ENCODE measurements around the gene MARVELD1.

Gene MARVELD1

DNA sequence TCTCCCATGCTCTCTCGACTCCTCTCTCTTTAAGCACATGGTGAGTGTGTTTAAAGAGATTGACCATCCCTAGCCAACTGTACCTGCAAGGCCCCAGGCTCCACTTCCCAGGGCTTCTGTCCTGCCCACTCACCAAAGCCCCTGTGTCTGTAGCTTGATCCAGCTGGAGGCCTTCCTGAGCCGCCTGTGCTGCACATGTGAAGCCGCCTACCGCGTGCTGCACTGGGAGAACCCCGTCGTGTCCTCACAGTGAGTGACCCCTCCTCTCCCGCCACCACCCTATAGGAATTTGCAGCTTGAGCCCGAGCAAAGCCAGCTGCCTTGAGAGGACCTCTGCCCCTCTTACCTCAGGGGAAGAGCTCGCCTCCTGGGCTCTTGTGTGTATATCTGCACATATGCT, 34.6 kb downstream of the MARVELD1 start:
- no peak overlapping the region for H3K27ac ChIP-seq (ENCODE audit: low read length)
- peaks cover 62% of the 10 kb centered on the region for H3K36me3 ChIP-seq (ENCODE audit: control insufficient read depth, low read depth, low read length)

DNA sequence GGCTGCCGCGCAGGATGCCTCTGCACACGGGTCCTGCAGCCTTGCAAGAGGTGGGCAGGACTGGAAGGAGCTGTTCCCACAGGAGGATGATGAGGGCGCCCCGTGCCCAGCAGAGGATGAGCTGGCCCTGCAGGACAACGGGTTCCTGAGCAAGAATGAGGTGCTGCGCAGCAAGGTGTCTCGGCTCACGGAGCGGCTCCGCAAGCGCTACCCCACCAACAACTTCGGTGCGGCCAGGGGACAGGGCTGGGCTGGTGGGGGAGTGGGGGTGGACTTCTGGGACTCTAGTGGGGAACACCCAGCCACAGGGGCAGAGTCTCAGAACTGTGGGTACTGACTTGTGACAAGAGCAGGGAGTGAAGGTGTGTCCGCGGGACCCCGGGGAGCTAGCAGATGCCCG, 39.4 kb downstream of the MARVELD1 start:
- H3K27me3 ChIP-seq (ENCODE audit: control insufficient read depth, insufficient read depth, low read length): no peaks in the 10 kb centered on the region
- no peaks in the 10 kb centered on the region for H3K4me1 ChIP-seq (ENCODE audit: control insufficient read depth, low read depth, low read length)
- H3K36me3 ChIP-seq (ENCODE audit: control insufficient read depth, low read depth, low read length): peaks cover 57% of the 10 kb centered on the region
- H3K9ac ChIP-seq (ENCODE audit: low read length): no peak overlapping the region
- no peak overlapping the region for H3K4me3 ChIP-seq (ENCODE audit: low read length)
- no peaks in the 10 kb centered on the region for H3K9me3 ChIP-seq (ENCODE audit: control insufficient read depth, low read depth, low read length)
- H3K27ac ChIP-seq (ENCODE audit: low read length): no peak overlapping the region

More for the DNA sequence above, 34.6 kb downstream of the MARVELD1 start:
- Histone ChIP-seq H3K4me1 (ENCODE audit: control insufficient read depth, low read depth, low read length) (no peaks in the 10 kb centered on the region), H3K4me3 (ENCODE audit: low read length) (no peak overlapping the region), H3K27me3 (ENCODE audit: control insufficient read depth, insufficient read depth, low read length) (no peaks in the 10 kb centered on the region), H3K9ac (ENCODE audit: low read length) (no peak overlapping the region), H3K9me3 (ENCODE audit: control insufficient read depth, low read depth, low read length) (no peaks in the 10 kb centered on the region)

DNA sequence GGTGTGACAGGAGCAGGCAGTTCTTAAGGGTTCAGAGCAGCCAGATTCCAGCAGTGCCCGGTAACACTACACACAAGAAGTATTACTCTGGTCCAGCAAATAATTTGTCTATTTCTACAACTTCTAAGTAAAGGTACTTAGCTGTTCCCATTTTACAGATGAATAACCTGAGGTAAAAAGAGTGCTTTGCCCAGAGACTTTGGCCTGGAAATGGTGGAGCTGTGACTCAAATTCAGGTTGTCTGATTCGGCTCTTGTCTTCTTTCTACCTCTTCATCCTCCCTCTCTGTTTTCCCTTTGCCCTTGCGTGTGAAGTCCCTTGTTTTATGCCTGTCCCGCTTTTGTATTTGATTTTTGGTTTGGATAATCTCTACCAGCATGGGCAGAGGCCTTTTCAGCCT, 41.2 kb downstream of the MARVELD1 start:
- Histone ChIP-seq H3K36me3 (ENCODE audit: control insufficient read depth, low read depth, low read length) (peaks cover 41% of the 10 kb centered on the region), H3K27ac (ENCODE audit: low read length) (no peak overlapping the region), H3K9me3 (ENCODE audit: control insufficient read depth, low read depth, low read length) (no peaks in the 10 kb centered on the region), H3K4me1 (ENCODE audit: control insufficient read depth, low read depth, low read length) (no peaks in the 10 kb centered on the region), H3K4me3 (ENCODE audit: low read length) (no peak overlapping the region), H3K27me3 (ENCODE audit: control insufficient read depth, insufficient read depth, low read length) (no peaks in the 10 kb centered on the region), H3K9ac (ENCODE audit: low read length) (no peak overlapping the region)

DNA sequence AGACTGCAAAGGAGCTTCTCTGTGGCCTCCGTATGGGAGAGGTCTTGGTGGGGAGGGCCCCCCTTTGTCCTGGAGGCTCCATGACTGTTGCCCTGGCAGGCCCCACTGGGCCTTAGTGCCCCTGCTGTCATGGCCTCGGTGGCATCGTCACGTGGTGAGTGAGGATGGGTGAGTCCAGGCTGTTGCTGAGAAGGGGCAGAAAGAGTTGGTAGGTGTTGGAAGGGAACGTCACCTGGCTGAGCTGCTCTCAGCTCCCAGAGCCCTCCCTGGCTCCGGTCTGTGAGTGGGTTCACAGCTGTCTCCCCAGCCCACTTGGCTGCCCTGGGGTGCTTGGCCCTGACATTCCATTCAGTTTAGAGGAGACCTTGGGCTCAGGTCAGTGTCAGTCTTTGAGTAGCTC, 42.2 kb downstream of the MARVELD1 start:
- H3K27me3 ChIP-seq (ENCODE audit: control insufficient read depth, insufficient read depth, low read length): no peaks in the 10 kb centered on the region
- no peak overlapping the region for H3K9ac ChIP-seq (ENCODE audit: low read length)
- no peak overlapping the region for H3K27ac ChIP-seq (ENCODE audit: low read length)
- H3K4me1 ChIP-seq (ENCODE audit: control insufficient read depth, low read depth, low read length): no peaks in the 10 kb centered on the region
- no peak overlapping the region for H3K4me3 ChIP-seq (ENCODE audit: low read length)
- peaks cover 32% of the 10 kb centered on the region for H3K36me3 ChIP-seq (ENCODE audit: control insufficient read depth, low read depth, low read length)
- H3K9me3 ChIP-seq (ENCODE audit: control insufficient read depth, low read depth, low read length): no peaks in the 10 kb centered on the region

DNA sequence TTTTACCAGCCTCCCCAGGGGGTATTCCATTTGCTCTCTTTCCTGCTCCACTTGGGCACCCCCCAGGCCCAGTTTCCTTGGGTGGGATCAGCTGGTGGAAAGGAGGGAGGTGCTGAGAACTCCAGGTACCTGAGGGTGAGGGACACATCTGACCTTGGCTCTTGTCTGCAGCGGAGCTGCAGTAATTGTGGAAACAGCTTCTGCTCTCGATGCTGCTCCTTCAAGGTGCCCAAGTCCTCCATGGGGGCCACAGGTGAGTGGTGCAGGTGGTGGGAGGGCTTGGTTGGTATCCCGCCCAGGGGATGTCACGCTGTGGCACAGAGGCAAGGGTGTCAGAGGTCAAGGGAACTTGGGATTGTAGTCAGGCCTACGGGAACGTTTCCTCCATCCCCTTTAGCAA, 43.9 kb downstream of the MARVELD1 start:
- H3K9me3 ChIP-seq (ENCODE audit: control insufficient read depth, low read depth, low read length): no peaks in the 10 kb centered on the region
- no peak overlapping the region for H3K9ac ChIP-seq (ENCODE audit: low read length)
- H3K4me1 ChIP-seq (ENCODE audit: control insufficient read depth, low read depth, low read length): peaks cover 6% of the 10 kb centered on the region
- H3K4me3 ChIP-seq (ENCODE audit: low read length): no peak overlapping the region
- H3K36me3 ChIP-seq (ENCODE audit: control insufficient read depth, low read depth, low read length): peaks cover 19% of the 10 kb centered on the region
- no peaks in the 10 kb centered on the region for H3K27me3 ChIP-seq (ENCODE audit: control insufficient read depth, insufficient read depth, low read length)
- no peak overlapping the region for H3K27ac ChIP-seq (ENCODE audit: low read length)

DNA sequence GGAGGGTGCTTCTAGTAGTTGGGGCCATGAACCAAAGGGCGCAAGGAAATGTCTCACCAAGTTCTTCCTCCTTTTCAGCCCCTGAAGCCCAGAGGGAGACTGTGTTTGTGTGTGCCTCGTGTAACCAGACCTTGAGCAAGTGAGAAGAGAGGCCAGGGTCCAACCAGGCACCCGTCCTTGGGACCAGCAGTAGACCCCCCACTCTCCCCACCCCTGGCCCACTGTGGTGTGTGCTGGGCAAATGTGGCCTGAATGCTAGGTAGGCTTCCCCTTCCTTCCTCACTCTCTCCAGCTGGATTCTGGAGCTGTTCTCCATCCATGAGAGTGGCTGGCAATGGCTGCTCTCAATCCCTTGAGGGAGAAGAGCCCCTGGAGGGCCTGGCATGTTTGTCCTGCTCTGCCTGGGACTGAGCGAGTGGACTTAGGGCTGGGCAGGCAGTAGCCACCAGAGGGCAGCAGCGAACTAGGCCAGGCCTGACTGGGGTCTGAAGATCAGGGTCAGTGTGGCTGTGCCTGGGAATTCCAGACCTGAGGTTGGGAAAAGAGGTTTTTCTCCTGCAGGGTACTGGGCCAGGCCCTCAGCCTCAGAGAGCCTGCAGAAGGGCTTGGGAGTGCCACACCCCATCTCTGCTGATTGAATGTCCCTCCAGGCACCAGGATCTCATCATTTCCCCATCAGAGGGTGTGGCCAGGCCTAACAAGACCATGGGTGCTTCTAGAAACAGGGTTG, 45.8 kb downstream of the MARVELD1 start:
- Histone ChIP-seq H3K9me3 (ENCODE audit: control insufficient read depth, low read depth, low read length) (no peaks in the 10 kb centered on the region), H3K4me3 (ENCODE audit: low read length) (no peak overlapping the region), H3K36me3 (ENCODE audit: control insufficient read depth, low read depth, low read length) (peaks cover 14% of the 10 kb centered on the region), H3K27me3 (ENCODE audit: control insufficient read depth, insufficient read depth, low read length) (no peaks in the 10 kb centered on the region), H3K9ac (ENCODE audit: low read length) (no peak overlapping the region), H3K4me1 (ENCODE audit: control insufficient read depth, low read depth, low read length) (peaks cover 17% of the 10 kb centered on the region), H3K27ac (ENCODE audit: low read length) (no peak overlapping the region)

DNA sequence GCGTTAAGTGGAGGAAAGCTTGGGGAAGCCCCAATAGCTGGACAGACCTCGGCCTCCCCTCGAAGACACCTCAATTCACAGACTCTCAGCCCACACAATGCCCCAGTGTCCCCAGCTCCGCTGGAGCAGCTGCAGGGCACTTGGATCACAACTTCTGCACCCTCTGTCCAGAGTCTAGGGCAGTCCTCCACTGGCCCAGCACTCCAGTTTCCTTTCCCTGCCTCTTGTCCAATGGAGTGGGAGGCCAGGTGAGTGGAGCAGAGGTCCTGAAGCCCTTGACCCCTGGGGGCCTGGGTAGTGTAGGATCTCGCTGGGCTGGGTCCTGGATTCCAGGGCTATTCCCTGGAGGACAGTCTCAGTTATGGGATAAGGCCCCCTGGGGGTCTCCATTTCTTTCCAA, 46.4 kb downstream of the MARVELD1 start:
- Histone ChIP-seq H3K27ac (ENCODE audit: low read length) (no peak overlapping the region), H3K9ac (ENCODE audit: low read length) (no peak overlapping the region), H3K27me3 (ENCODE audit: control insufficient read depth, insufficient read depth, low read length) (no peaks in the 10 kb centered on the region), H3K4me1 (ENCODE audit: control insufficient read depth, low read depth, low read length) (peaks cover 17% of the 10 kb centered on the region), H3K9me3 (ENCODE audit: control insufficient read depth, low read depth, low read length) (no peaks in the 10 kb centered on the region), H3K36me3 (ENCODE audit: control insufficient read depth, low read depth, low read length) (peaks cover 11% of the 10 kb centered on the region), H3K4me3 (ENCODE audit: low read length) (no peak overlapping the region)

DNA sequence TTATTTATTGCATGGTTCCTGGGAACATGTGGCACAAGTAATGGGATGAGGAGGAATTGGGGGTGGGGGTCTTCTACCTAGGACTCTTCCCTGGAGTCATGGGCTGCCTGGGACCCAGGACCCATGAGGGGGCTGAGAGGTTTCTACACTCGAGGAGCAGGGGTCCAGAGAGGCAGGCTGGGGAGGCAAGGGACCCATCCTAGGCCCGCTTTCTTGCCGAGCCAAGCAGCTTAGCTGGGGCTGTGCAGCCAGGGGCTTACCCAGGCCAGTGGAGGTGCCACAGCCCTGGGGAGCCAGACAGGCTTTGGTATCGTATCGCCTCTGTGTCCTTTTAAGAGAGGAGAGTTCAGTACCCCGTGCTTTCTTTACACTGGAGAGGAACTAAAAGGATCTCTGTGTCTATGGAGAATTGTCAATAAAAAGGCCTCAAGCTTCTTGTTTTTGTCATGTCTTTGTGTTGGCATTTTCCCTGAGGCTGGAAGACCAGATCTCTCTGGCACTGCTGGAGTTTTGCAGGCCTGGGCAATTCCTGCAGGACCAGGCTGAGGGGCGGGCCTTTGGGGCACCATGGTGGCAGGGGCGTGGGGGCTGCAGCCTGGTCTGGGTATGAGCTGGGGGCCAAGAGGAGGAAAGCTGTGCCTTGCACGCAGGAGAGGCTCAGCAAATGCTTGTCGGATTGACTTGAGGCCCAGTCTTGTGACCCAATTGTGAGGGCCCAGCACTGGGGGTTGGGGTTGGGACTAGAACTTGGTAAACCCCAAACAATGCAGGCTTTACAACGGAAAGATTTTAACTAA, 47.1 kb downstream of the MARVELD1 start:
- Histone ChIP-seq H3K9ac (ENCODE audit: low read length) (no peak overlapping the region), H3K36me3 (ENCODE audit: control insufficient read depth, low read depth, low read length) (peaks cover 5% of the 10 kb centered on the region), H3K27ac (ENCODE audit: low read length) (no peak overlapping the region)

DNA sequence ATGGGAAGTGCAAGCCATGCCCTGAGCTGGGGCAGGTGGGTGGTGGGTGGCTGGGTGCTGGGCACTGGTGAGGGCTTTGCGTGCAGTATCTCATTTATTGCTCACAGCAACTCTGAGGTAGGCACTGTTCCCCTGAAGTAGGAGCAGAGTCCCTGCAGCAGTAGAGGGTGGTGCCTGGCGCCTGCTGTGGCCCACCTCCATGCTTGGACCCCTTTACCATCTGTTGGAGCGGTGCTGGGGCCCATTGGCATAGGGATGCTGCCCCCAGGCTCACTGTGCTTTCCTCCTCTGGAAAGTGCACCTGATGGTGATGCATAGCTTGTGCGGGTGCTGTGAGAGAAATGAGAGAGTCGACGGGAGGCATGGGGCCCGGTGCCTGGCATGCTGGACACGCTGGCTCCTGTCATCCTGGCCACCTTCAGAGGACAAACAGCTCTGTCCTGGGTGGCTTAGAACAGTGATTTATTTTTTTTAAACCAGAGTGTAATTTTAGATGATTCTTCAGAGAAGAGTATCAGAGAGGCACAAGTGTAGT, 47.9 kb downstream of the MARVELD1 start:
- Histone ChIP-seq H3K27me3 (ENCODE audit: control insufficient read depth, insufficient read depth, low read length) (no peaks in the 10 kb centered on the region), H3K4me1 (ENCODE audit: control insufficient read depth, low read depth, low read length) (peaks cover 17% of the 10 kb centered on the region), H3K4me3 (ENCODE audit: low read length) (no peak overlapping the region), H3K9me3 (ENCODE audit: control insufficient read depth, low read depth, low read length) (no peaks in the 10 kb centered on the region), H3K27ac (ENCODE audit: low read length) (no peak overlapping the region), H3K36me3 (ENCODE audit: control insufficient read depth, low read depth, low read length) (peaks cover 5% of the 10 kb centered on the region), H3K9ac (ENCODE audit: low read length) (no peak overlapping the region)

More for the DNA sequence above, 47.1 kb downstream of the MARVELD1 start:
- peaks cover 17% of the 10 kb centered on the region for H3K4me1 ChIP-seq (ENCODE audit: control insufficient read depth, low read depth, low read length)
- no peaks in the 10 kb centered on the region for H3K9me3 ChIP-seq (ENCODE audit: control insufficient read depth, low read depth, low read length)
- H3K4me3 ChIP-seq (ENCODE audit: low read length): no peak overlapping the region
- H3K27me3 ChIP-seq (ENCODE audit: control insufficient read depth, insufficient read depth, low read length): no peaks in the 10 kb centered on the region

DNA sequence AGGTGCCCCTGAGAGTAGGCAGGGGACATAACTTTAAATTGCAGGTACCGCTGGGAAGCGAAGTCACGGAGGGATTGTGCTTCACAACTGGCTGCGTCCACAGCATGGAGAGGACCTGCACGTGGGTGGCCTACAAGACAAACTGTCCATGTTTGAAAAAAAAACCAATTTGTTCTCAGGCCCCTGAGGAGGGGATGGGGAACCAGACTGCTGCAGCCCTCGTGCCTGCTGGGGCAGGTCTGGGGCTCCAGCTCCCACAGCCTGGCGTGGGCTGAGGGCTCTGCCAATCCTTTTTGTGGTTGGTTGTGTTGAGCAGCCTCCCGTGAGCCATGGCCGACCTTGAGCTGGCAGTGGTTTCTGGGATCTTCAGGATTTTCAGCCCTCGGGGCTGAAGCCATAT, 48.5 kb downstream of the MARVELD1 start:
- H3K27ac ChIP-seq (ENCODE audit: low read length): no peak overlapping the region
- no peaks in the 10 kb centered on the region for H3K36me3 ChIP-seq (ENCODE audit: control insufficient read depth, low read depth, low read length)
- no peak overlapping the region for H3K4me3 ChIP-seq (ENCODE audit: low read length)
- no peak overlapping the region for H3K9ac ChIP-seq (ENCODE audit: low read length)
- H3K27me3 ChIP-seq (ENCODE audit: control insufficient read depth, insufficient read depth, low read length): no peaks in the 10 kb centered on the region
- peaks cover 17% of the 10 kb centered on the region for H3K4me1 ChIP-seq (ENCODE audit: control insufficient read depth, low read depth, low read length)
- no peaks in the 10 kb centered on the region for H3K9me3 ChIP-seq (ENCODE audit: control insufficient read depth, low read depth, low read length)

DNA sequence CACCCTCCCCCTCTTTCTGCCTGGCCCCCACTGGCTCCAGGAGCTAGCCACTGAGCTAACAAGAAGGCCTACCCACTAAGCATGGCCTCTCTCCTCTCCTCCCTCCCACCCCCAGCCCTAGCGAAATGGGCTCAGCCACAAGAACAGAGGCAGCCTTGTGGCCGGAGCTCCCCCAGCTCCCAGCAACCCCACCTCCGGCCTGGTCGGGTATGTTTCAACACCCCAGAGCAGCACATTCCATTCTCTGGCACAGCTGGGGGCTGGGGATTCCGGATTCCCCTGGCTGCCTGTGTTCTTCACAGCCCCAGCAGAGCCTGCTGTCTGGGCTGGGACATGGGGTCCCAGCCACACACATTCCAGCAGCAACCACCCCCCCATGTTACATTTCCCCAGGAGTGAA, 49.3 kb downstream of the MARVELD1 start:
- H3K27ac ChIP-seq (ENCODE audit: low read length): no peak overlapping the region
- H3K36me3 ChIP-seq (ENCODE audit: control insufficient read depth, low read depth, low read length): no peaks in the 10 kb centered on the region
- H3K4me1 ChIP-seq (ENCODE audit: control insufficient read depth, low read depth, low read length): peaks cover 17% of the 10 kb centered on the region
- H3K4me3 ChIP-seq (ENCODE audit: low read length): no peak overlapping the region
- no peaks in the 10 kb centered on the region for H3K27me3 ChIP-seq (ENCODE audit: control insufficient read depth, insufficient read depth, low read length)
- H3K9me3 ChIP-seq (ENCODE audit: control insufficient read depth, low read depth, low read length): no peaks in the 10 kb centered on the region
- H3K9ac ChIP-seq (ENCODE audit: low read length): no peak overlapping the region

Measured in iPS-18a (cell line).